Left lung (tissue), 10 donors: ENCODE data around the gene SLC12A9. TPM values are rescaled to one million over a fixed set of nuclear protein-coding genes. Genes with fewer than 3 reads are reported as not detected.
A peak's percentile ranks its signal among the peaks of the same experiment; 100 is the strongest.

Experiments used
- ATAC-seq: fragments of 200-7000 bp; cut with Tn5 transposase; one replicate; pipeline ENCODE4 v1.9.1; 2020; ENCODE audit warnings: moderate library complexity
- DNase-seq, 4 donors: peaks; one replicate each; pipeline ENCODE4 v3.0.0-alpha.2; 2013 to 2020
- H3K27ac ChIP-seq, 2 donors: fragments of 200-600 bp; sonication (generic) in 1 of 2; one replicate each; pipeline versions ENCODE4 v1.5.0 to v1.8.0; 2020 to 2021
- H3K27me3 ChIP-seq, 2 donors: fragments of 200-600 bp; sonication (generic) in 1 of 2; one replicate each; pipeline versions ENCODE4 v1.5.0 to v1.8.0; 2020 to 2021
- H3K36me3 ChIP-seq, 2 donors: fragments of 200-600 bp; sonication (generic) in 1 of 2; one replicate each; pipeline versions ENCODE4 v1.5.0 to v1.8.0; 2020 to 2021
- H3K4me1 ChIP-seq, 2 donors: fragments of 200-600 bp; one replicate each; pipeline ENCODE4 v1.8.0; 2021
- H3K4me3 ChIP-seq, 2 donors: fragments of 200-600 bp; sonication (generic) in 1 of 2; one replicate each; pipeline versions ENCODE4 v1.5.0 to v1.8.0; 2020 to 2021; ENCODE audit warnings: mild to moderate bottlenecking in 1 of 2
- H3K9me3 ChIP-seq, 2 donors: fragments of 200-600 bp; sonication (generic) in 1 of 2; one replicate each; pipeline versions ENCODE4 v1.5.0 to v1.8.0; 2020 to 2021
- intact Hi-C, 2 donors: fragments of 100-400 bp; cut with DNase I; formaldehyde crosslinking; loops; one replicate each; pipeline versions ENCODE4 v1.11.2 to v1.14.2; 2022
- polyA plus RNA-seq, 6 donors: library from polyadenylated mRNA; unstranded; fragments of 120-200 nt; gene quantifications; one replicate each; pipeline ENCODE4 v1.2.1, GENCODE V29; 2013; ENCODE audit not compliant: insufficient read length in 6 of 6
- total RNA-seq, 2 donors: library from RNA; stranded (reverse); fragmentation: NEBNext Ultra II Directional; extraction: Animal tissue kit (Norgen Biotek cat#: 25700); gene quantifications; one replicate each; pipeline ENCODE4 v1.2.1, GENCODE V29; 2021
- TF ChIP-seq, protein P1 (sequence below), 2 donors: fragments of 200-600 bp; sonication (generic) in 1 of 2; IDR thresholded peaks; one replicate each; pipeline versions ENCODE4 v1.5.0 to v1.8.0; 2021; ENCODE audit warnings: antibody characterized with exemption in 2 of 2
- donor health status: DM: no; HTN: yes; CAD: no.
- donor health status: DM: no; HTN: no; CAD: no.

SLC12A9 gene
- total and polyA plus RNA-seq, 8 donors: 32.2 to 53.7 (median 40.8) TPM

DNA sequence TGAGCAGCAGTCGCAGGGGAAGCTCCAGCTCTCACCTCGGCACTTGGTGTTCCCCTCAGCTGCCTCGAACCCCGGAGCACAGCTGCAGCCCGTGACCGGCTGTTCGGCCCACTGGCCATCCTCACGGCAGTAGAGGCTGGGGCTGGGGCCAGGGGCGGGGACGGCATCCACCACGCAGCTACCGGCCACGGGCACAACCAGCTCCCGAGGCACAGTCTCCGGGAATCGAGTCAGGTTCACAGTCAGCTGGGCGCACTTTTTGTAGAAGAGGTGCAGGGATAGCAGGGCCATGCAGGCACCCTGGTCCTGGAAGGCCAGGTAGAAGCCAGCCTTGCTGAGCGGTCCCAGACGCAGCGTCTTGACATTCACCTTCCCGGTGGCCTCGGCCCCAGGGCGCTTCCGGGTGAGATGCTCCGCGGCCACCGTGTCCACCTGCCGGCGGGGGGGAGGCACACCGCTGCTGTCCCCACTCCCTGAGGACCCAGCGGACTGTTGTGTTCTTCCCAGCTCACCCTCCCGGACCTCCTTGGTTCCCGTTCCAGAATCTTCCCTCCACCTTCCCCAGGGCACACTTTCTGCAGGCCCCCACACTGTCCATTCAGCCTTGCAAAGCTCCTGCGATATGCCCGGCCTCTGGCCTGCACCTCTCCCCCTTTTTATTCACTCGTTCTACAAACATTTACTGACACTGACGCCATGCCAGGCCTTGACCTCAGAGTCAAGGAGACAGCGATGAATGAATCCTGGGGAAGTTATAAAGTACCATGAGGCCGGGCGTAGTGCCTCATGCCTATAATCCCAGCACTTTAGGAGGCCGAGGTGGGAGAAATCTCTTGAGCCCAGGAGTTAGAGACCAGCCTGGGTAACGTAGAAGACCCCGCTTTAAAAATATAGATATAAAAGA, 30.0 kb upstream of the SLC12A9 start:
- H3K36me3 ChIP-seq: peaks cover 0 to 64% of the 10 kb centered on the region in 2 donors

DNA sequence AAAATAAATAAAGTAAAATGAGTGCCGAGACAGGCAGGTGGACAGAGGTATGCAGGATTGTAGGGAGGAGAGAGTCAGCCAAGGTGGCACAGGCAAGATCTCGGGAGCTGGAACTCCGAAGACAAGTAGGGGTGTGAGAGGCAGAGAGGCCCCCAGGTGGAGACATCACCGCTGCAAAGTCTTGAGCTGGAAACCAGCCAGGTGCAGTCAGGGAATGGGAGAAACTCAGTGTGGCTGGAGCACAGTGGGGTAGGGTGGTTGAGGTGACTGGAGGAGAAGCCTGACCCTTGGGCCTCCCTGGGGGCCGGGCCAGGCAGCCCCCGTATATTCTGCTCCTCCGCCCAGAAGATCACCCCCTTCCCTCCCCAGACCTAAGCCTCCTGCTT, 29.4 kb upstream of the SLC12A9 start:
- peaks cover 0 to 27% of the 10 kb centered on the region in 2 donors for H3K27me3 ChIP-seq
- peaks cover 0 to 58% of the 10 kb centered on the region in 2 donors for H3K36me3 ChIP-seq
- ATAC-seq: no peak
- peaks cover 5 to 43% of the 10 kb centered on the region in 2 donors for H3K4me1 ChIP-seq
- intact Hi-C loops: no loop called here
- TF ChIP-seq, protein P1, sequence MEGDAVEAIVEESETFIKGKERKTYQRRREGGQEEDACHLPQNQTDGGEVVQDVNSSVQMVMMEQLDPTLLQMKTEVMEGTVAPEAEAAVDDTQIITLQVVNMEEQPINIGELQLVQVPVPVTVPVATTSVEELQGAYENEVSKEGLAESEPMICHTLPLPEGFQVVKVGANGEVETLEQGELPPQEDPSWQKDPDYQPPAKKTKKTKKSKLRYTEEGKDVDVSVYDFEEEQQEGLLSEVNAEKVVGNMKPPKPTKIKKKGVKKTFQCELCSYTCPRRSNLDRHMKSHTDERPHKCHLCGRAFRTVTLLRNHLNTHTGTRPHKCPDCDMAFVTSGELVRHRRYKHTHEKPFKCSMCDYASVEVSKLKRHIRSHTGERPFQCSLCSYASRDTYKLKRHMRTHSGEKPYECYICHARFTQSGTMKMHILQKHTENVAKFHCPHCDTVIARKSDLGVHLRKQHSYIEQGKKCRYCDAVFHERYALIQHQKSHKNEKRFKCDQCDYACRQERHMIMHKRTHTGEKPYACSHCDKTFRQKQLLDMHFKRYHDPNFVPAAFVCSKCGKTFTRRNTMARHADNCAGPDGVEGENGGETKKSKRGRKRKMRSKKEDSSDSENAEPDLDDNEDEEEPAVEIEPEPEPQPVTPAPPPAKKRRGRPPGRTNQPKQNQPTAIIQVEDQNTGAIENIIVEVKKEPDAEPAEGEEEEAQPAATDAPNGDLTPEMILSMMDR (IDR thresholded peaks at IDR 0.05): no peak
- H3K9me3 ChIP-seq: no peaks in the 10 kb centered on the region
- no peak overlapping the region for H3K27ac ChIP-seq
- no peak overlapping the region for H3K4me3 ChIP-seq
- DNase-seq: no peak

More for the DNA sequence above, 30.0 kb upstream of the SLC12A9 start:
- Histone ChIP-seq H3K4me3 (no peak overlapping the region), H3K4me1 (peaks cover 5 to 36% of the 10 kb centered on the region in 2 donors), H3K27me3 (peaks cover 0 to 21% of the 10 kb centered on the region in 2 donors), H3K27ac (no peak overlapping the region), H3K9me3 (no peaks in the 10 kb centered on the region)
- DNase-seq (peak in 1 of 4 donors; percentile 71), ATAC-seq (no peak)
- TF ChIP-seq, protein P1 (IDR thresholded peaks at IDR 0.05): no peak
- intact Hi-C loops: no loop called here

DNA sequence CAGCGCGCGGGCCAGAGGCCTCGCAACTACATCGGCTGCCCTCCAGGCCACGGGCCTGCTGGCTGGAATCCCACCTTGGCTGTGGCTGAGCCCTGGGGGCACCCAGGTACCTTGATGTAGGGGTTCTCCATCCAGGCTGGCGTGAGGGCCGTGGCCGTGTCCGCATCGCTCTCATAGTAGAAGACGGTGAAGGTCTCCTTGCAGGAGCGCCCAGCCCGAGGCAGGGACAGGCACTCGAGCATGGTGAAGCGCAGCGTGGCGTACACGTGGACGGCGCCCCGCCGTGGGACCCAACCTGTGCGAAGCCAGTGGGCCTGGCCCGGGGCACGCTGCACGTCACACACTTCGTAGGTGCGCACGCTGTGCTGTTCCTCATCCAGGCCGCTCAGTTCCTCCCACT, 29.0 kb upstream of the SLC12A9 start:
- peaks cover 5 to 44% of the 10 kb centered on the region in 2 donors for H3K4me1 ChIP-seq

DNA sequence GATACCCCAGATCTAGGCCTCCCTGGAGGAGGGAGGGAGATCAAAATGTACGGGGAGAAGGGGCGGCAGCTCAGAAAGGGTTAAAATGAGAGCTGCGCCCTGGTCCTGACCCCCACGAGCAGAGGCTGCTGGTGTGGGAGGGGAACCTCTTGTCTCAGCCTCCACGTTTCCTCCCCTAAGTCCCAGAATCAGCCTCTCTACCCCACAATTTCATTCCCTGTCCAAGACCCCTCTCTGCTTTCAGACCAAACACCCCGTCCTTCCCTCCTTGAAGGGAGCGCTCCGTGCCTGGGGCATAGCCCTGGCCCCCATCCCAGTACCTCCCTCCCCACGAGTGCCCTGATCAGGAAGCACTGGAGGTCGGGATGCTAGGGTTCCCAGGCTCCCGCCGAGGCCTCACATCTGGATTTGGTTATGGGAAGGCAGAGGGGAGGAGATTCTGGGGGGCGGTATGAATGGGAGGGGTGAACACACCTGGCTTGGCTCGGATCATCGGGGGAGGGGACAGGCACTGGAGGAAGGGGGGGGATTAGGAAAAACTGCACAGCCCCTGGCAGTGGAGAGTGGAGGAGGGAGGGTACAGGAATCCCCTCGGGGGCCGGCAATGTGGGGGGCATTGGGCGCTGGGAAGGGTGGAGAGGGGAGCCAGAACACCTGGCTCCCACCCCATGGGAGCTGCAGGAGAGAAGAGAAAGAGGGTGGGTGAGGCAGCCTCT, 27.9 kb upstream of the SLC12A9 start:
- Histone ChIP-seq H3K4me1 (peaks cover 5 to 44% of the 10 kb centered on the region in 2 donors), H3K27me3 (peaks cover 0 to 42% of the 10 kb centered on the region in 2 donors), H3K27ac (peak overlapping the region; percentile 73 to 75), H3K36me3 (peaks cover 0 to 43% of the 10 kb centered on the region in 2 donors), H3K4me3 (peak overlapping the region; percentile 61 to 62), H3K9me3 (no peaks in the 10 kb centered on the region)
- ATAC-seq (no peak), DNase-seq (peak in 1 of 4 donors; percentile 49)
- intact Hi-C loops: no loop called here
- TF ChIP-seq, protein P1 (IDR thresholded peaks at IDR 0.05): no peak

More for the DNA sequence above, 29.0 kb upstream of the SLC12A9 start:
- ATAC-seq: no peak
- no peaks in the 10 kb centered on the region for H3K9me3 ChIP-seq
- TF ChIP-seq, protein P1 (IDR thresholded peaks at IDR 0.05): no peak
- H3K27me3 ChIP-seq: peaks cover 0 to 31% of the 10 kb centered on the region in 2 donors
- H3K27ac ChIP-seq: no peak overlapping the region
- no peak overlapping the region for H3K4me3 ChIP-seq
- H3K36me3 ChIP-seq: peaks cover 0 to 54% of the 10 kb centered on the region in 2 donors
- intact Hi-C loops: no loop called here
- peak in 1 of 4 donors; percentile 73 for DNase-seq
